ENCODE data around the gene MAGI3.
A peak's percentile ranks its signal among the peaks of the same experiment; 100 is the strongest.

MAGI3 gene

GRCh38 chr1:113389953-113390834 lies at the start of gene MAGI3:
Gene MAGI3, plus strand, starts transcription at chr1:113390515. Its CDS starts 519 bp downstream, at chr1:113391034.
- no peak for TF ChIP-seq GATA3 (IDR thresholded peaks at IDR 0.05; ENCODE audit: low read depth, low read length)
- 0 out of 2 replicates have a peak, but pooled peaks have one; percentile 23 for TF ChIP-seq GATA2 (IDR thresholded peaks at IDR 0.05; ENCODE audit: low read depth, low read length)

GRCh38 chr1:113353580-113353979 lies 36.7 kb upstream of the MAGI3 start:
- TF ChIP-seq GATA3 (IDR thresholded peaks at IDR 0.05; ENCODE audit: low read depth, low read length): no peak
- no peak for TF ChIP-seq GATA2 (IDR thresholded peaks at IDR 0.05; ENCODE audit: low read depth, low read length)

- TF ChIP-seq GATA2 (IDR thresholded peaks at IDR 0.05; ENCODE audit: low read depth, low read length) (no peak), GATA3 (IDR thresholded peaks at IDR 0.05; ENCODE audit: low read depth, low read length) (no peak)
These were observed 26.4 kb upstream of the MAGI3 start for GRCh38 chr1:113363935-113364334.

- TF ChIP-seq GATA3 (IDR thresholded peaks at IDR 0.05; ENCODE audit: low read depth, low read length): no peak
- no peak for TF ChIP-seq GATA2 (IDR thresholded peaks at IDR 0.05; ENCODE audit: low read depth, low read length)
These were observed 21.3 kb upstream of the MAGI3 start for GRCh38 chr1:113369040-113369439.

- TF ChIP-seq GATA2 (IDR thresholded peaks at IDR 0.05; ENCODE audit: low read depth, low read length) (no peak), GATA3 (IDR thresholded peaks at IDR 0.05; ENCODE audit: low read depth, low read length) (no peak)
These were observed 20.6 kb upstream of the MAGI3 start for GRCh38 chr1:113369699-113370098.

GRCh38 chr1:113370868-113371267 lies 19.4 kb upstream of the MAGI3 start:
- TF ChIP-seq GATA2 (IDR thresholded peaks at IDR 0.05; ENCODE audit: low read depth, low read length) (no peak), GATA3 (IDR thresholded peaks at IDR 0.05; ENCODE audit: low read depth, low read length) (no peak)

GRCh38 chr1:113372546-113372945 lies 17.8 kb upstream of the MAGI3 start:
- TF ChIP-seq GATA2 (IDR thresholded peaks at IDR 0.05; ENCODE audit: low read depth, low read length) (no peak), GATA3 (IDR thresholded peaks at IDR 0.05; ENCODE audit: low read depth, low read length) (no peak)

- TF ChIP-seq GATA2 (IDR thresholded peaks at IDR 0.05; ENCODE audit: low read depth, low read length) (no peak), GATA3 (IDR thresholded peaks at IDR 0.05; ENCODE audit: low read depth, low read length) (no peak)
These were observed 16.7 kb upstream of the MAGI3 start for GRCh38 chr1:113373644-113374043.

GRCh38 chr1:113375878-113376277 lies 14.4 kb upstream of the MAGI3 start:
- TF ChIP-seq GATA3 (IDR thresholded peaks at IDR 0.05; ENCODE audit: low read depth, low read length) (no peak), GATA2 (IDR thresholded peaks at IDR 0.05; ENCODE audit: low read depth, low read length) (no peak)

- TF ChIP-seq GATA2 (IDR thresholded peaks at IDR 0.05; ENCODE audit: low read depth, low read length) (no peak), GATA3 (IDR thresholded peaks at IDR 0.05; ENCODE audit: low read depth, low read length) (no peak)
These were observed 10.2 kb upstream of the MAGI3 start for GRCh38 chr1:113380075-113380474.

GRCh38 chr1:113388017-113388620 lies 2.2 kb upstream of the MAGI3 start:
- TF ChIP-seq GATA2 (IDR thresholded peaks at IDR 0.05; ENCODE audit: low read depth, low read length) (no peak; the same call in 1 of the 2 replicates), GATA3 (IDR thresholded peaks at IDR 0.05; ENCODE audit: low read depth, low read length) (peak; percentile 73)

- peak; percentile 12; the same call in 1 of the 2 replicates for TF ChIP-seq GATA3 (IDR thresholded peaks at IDR 0.05; ENCODE audit: low read depth, low read length)
- TF ChIP-seq GATA2 (IDR thresholded peaks at IDR 0.05; ENCODE audit: low read depth, low read length): peak; percentile 65
These were observed 1.5 kb upstream of the MAGI3 start for GRCh38 chr1:113388621-113389358.

GRCh38 chr1:113389359-113389952 lies 859 bp upstream of the MAGI3 start:
- TF ChIP-seq GATA3 (IDR thresholded peaks at IDR 0.05; ENCODE audit: low read depth, low read length) (no peak), GATA2 (IDR thresholded peaks at IDR 0.05; ENCODE audit: low read depth, low read length) (no peak)
